ENCODE data around the gene CAMK2B. TPM values are rescaled to one million over a fixed set of nuclear protein-coding genes. Genes with fewer than 3 reads are reported as not detected.

CAMK2B gene
- total and polyA plus RNA-seq, 2 of the 13 experiments (the other 11 are each of a cell fraction or from before 2014, with no cell fraction given): 0.27 to 0.48 TPM

DNA sequence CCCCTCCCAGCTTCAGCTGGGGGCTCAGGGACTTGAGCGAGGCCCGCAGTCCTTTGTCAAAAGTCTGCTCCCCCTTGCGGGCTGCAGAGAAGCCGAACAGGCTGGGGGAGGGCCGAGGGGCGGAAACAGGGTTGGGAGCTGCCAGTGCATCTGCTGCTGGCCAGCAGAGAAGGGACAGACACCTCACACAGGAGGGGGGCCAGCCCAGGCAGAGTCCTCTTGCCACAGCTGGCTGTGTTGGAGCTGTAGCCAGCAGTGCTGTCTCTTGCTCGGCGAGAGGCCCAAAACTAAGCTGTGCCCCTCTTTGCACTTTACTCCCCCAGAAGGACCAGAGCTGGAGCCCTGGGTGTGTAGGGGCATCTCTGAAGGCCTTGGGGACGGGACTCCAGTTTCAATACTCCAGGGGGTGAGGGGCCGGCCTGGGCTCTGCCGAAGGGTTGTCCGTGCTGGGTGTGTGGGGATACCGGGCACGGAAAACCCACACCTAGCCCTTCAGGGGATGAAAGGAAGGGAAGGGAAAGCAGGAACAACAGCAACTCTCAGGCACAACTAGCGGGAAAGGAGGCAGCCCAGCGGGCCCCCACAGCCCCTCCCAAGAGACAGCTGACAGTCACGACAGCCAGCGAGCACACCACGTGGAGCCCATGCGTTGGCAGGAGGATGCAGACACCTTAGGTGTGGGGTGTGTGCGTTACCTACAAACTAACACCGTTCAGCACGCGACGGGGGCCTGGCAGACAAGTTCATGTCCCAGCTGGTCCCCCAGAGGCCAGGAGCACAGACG, 106.8 kb downstream of the CAMK2B start (continued):
- TF ChIP-seq, protein P1, sequence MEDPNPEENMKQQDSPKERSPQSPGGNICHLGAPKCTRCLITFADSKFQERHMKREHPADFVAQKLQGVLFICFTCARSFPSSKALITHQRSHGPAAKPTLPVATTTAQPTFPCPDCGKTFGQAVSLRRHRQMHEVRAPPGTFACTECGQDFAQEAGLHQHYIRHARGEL (CRISPR knock-in tag; IDR thresholded peaks at IDR 0.05): no peak
- TF ChIP-seq, protein P2, sequence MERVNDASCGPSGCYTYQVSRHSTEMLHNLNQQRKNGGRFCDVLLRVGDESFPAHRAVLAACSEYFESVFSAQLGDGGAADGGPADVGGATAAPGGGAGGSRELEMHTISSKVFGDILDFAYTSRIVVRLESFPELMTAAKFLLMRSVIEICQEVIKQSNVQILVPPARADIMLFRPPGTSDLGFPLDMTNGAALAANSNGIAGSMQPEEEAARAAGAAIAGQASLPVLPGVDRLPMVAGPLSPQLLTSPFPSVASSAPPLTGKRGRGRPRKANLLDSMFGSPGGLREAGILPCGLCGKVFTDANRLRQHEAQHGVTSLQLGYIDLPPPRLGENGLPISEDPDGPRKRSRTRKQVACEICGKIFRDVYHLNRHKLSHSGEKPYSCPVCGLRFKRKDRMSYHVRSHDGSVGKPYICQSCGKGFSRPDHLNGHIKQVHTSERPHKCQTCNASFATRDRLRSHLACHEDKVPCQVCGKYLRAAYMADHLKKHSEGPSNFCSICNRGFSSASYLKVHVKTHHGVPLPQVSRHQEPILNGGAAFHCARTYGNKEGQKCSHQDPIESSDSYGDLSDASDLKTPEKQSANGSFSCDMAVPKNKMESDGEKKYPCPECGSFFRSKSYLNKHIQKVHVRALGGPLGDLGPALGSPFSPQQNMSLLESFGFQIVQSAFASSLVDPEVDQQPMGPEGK (CRISPR knock-in tag; IDR thresholded peaks at IDR 0.05): peak; percentile 85
- TF ChIP-seq STAG1 (CRISPR knock-in tag; IDR thresholded peaks at IDR 0.05) (peak; percentile 18; the same call in 1 of the 2 replicates), CENPX (CRISPR knock-in tag; IDR thresholded peaks at IDR 0.05) (no peak), ZNF615 (CRISPR knock-in tag; IDR thresholded peaks at IDR 0.05; ENCODE audit: borderline replicate concordance) (no peak), ELF1 (CRISPR knock-in tag; IDR thresholded peaks at IDR 0.05) (no peak), ATAD3A (CRISPR knock-in tag; IDR thresholded peaks at IDR 0.05) (no peak), ZBTB7B (CRISPR knock-in tag; IDR thresholded peaks at IDR 0.05) (peak; percentile 47; the same call in 1 of the 2 replicates), ZIK1 (CRISPR knock-in tag; IDR thresholded peaks at IDR 0.05; ENCODE audit: borderline replicate concordance, low read depth) (no peak), KDM6A (CRISPR knock-in tag; IDR thresholded peaks at IDR 0.05; ENCODE audit: low read depth) (no peak), ZNF747 (CRISPR knock-in tag; IDR thresholded peaks at IDR 0.05; ENCODE audit: borderline replicate concordance) (no peak), KAT8 (CRISPR knock-in tag; IDR thresholded peaks at IDR 0.05) (no peak), NFE2L1 (CRISPR knock-in tag; IDR thresholded peaks at IDR 0.05; ENCODE audit: borderline replicate concordance) (no peak), MED1 (CRISPR knock-in tag; IDR thresholded peaks at IDR 0.05) (no peak), SP1 (IDR thresholded peaks at IDR 0.05) (no peak), SP1 (CRISPR knock-in tag; IDR thresholded peaks at IDR 0.05) (0 out of 2 replicates have a peak, but pooled peaks have one; percentile 24), ZNF274 (CRISPR knock-in tag; IDR thresholded peaks at IDR 0.05) (peak; percentile 8; the same call in 1 of the 2 replicates), ZNF510 (CRISPR knock-in tag; IDR thresholded peaks at IDR 0.05; ENCODE audit: low read depth) (no peak), ZNF484 (CRISPR knock-in tag; IDR thresholded peaks at IDR 0.05; ENCODE audit: borderline replicate concordance, low read depth) (no peak), KDM2A (CRISPR knock-in tag; IDR thresholded peaks at IDR 0.05; ENCODE audit: borderline replicate concordance, low read depth) (0 out of 2 replicates have a peak, but pooled peaks have one; percentile 16), MAF1 (CRISPR knock-in tag; IDR thresholded peaks at IDR 0.05; ENCODE audit: borderline replicate concordance) (no peak), ZNF883 (CRISPR knock-in tag; IDR thresholded peaks at IDR 0.05; ENCODE audit: not compliant biosample characterization) (peak; percentile 27), ZFX (CRISPR knock-in tag; IDR thresholded peaks at IDR 0.05; ENCODE audit: low read depth) (0 out of 2 replicates have a peak, but pooled peaks have one; percentile 40), FOXA3 (CRISPR knock-in tag; IDR thresholded peaks at IDR 0.05) (no peak), TGIF2 (CRISPR knock-in tag; IDR thresholded peaks at IDR 0.05) (0 out of 2 replicates have a peak, but pooled peaks have one; percentile 13)
- TF ChIP-seq, protein P3, sequence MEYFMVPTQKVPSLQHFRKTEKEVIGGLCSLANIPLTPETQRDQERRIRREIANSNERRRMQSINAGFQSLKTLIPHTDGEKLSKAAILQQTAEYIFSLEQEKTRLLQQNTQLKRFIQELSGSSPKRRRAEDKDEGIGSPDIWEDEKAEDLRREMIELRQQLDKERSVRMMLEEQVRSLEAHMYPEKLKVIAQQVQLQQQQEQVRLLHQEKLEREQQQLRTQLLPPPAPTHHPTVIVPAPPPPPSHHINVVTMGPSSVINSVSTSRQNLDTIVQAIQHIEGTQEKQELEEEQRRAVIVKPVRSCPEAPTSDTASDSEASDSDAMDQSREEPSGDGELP (IDR thresholded peaks at IDR 0.05; ENCODE audit: borderline replicate concordance, low read depth): 0 out of 2 replicates have a peak, but pooled peaks have one; percentile 10
- TF ChIP-seq, protein P4, sequence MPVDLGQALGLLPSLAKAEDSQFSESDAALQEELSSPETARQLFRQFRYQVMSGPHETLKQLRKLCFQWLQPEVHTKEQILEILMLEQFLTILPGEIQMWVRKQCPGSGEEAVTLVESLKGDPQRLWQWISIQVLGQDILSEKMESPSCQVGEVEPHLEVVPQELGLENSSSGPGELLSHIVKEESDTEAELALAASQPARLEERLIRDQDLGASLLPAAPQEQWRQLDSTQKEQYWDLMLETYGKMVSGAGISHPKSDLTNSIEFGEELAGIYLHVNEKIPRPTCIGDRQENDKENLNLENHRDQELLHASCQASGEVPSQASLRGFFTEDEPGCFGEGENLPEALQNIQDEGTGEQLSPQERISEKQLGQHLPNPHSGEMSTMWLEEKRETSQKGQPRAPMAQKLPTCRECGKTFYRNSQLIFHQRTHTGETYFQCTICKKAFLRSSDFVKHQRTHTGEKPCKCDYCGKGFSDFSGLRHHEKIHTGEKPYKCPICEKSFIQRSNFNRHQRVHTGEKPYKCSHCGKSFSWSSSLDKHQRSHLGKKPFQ (CRISPR knock-in tag; IDR thresholded peaks at IDR 0.05; ENCODE audit: insufficient replicate concordance): no peak
